Measurements from ENCODE around the gene ANTXR2. TPM values are rescaled to one million over a fixed set of nuclear protein-coding genes. Genes with fewer than 3 reads are reported as not detected.

Gene ANTXR2
- polyA plus RNA-seq, 1 experiment, result 105 TPM

DNA sequence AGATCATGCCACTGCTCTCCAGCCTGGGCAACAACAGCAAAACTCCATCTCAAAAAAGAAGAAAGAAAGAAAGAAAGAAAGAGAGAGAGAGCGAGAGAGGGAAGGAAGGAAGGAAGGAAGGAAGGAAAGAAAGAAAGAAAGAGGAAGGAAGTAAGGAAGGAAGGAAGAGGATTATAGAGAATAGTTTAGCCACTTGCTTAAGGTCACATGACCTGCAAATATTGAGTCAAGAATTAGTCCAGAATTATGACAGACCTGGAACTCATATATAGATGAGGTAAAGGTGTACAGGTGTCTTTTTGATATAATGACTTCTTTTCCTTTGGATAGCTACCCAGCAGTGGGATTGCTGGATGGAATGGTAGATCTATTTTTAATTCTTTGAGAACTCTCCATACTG is 25.6 kb upstream of the ANTXR2 start:
- CTCF ChIA-PET, result interaction anchor here (1.1 kb wide), 1 partner anchor 26 kb away, joined by 3 read pairs; no protein-coding TSS in a partner anchor
- TF ChIP-seq CTCF (IDR thresholded peaks at IDR 0.05; ENCODE audit: low read depth, low read length), result no peak
- no peak for DNase-seq (ENCODE audit: low read depth, low spot score)
- no peaks in the 10 kb centered on the region for H3K9me3 ChIP-seq (ENCODE audit: control insufficient read depth, insufficient read depth, low read length)
- POLR2A ChIA-PET, result no interaction called here
- no peak overlapping the region for H3K4me3 ChIP-seq (ENCODE audit: low read depth, low read length)
- H3K27me3 ChIP-seq (ENCODE audit: control insufficient read depth, insufficient read depth, low read length), result no peaks in the 10 kb centered on the region
- H3K27ac ChIP-seq (ENCODE audit: low read depth, low read length), result no peak overlapping the region

DNA sequence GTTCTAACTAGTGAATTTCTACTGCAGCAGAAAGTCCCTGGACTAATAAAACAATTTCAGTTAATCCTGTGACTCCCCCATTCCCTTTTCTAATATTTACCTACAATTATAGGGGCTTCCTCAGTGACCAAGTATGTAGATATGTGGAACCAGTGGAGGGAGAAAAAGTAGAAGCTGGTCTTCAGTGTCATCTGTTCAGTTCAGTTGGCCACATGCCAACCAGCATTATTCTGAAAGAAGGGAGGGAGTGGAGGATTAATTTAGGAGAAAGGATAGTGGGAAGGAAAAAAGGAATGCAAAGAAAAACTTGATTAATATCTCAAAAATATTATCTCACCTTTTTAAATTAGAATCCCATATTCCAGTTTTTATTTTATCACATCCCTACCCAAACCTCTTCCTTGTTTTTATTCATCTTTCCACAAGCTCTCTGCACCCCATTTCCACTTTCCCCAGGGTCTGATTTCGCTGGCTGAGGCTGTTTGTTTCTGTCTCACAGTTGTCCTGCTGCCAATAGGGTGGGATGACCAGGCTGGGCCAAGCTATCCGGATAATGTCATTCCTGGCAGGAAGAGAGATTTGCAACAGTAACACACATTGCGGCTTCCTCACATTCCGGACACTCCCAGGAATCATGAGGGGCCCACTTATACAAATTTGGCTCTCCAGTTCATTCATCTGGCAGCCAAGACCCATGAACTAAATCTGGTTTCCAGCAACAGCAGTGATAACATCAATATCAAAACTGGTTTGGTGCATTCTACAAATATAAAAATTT is 24.6 kb upstream of the ANTXR2 start:
- peak; percentile 24 for DNase-seq (ENCODE audit: low read depth, low spot score)
- ChIA-PET POLR2A (no interaction called here), CTCF (interaction anchor here (1.1 kb wide), 1 partner anchor 27 kb away, joined by 3 read pairs; no protein-coding TSS in a partner anchor)
- no peak for TF ChIP-seq CTCF (IDR thresholded peaks at IDR 0.05; ENCODE audit: low read depth, low read length)
- Histone ChIP-seq H3K9me3 (ENCODE audit: control insufficient read depth, insufficient read depth, low read length) (no peaks in the 10 kb centered on the region), H3K4me3 (ENCODE audit: low read depth, low read length) (no peak overlapping the region), H3K27me3 (ENCODE audit: control insufficient read depth, insufficient read depth, low read length) (no peaks in the 10 kb centered on the region), H3K27ac (ENCODE audit: low read depth, low read length) (no peak overlapping the region)

- Histone ChIP-seq H3K4me3 (ENCODE audit: low read depth, low read length) (no peak overlapping the region), H3K27me3 (ENCODE audit: control insufficient read depth, insufficient read depth, low read length) (no peaks in the 10 kb centered on the region), H3K9me3 (ENCODE audit: control insufficient read depth, insufficient read depth, low read length) (no peaks in the 10 kb centered on the region), H3K27ac (ENCODE audit: low read depth, low read length) (no peak overlapping the region)
- no peak for DNase-seq (ENCODE audit: low read depth, low spot score)
- TF ChIP-seq CTCF (IDR thresholded peaks at IDR 0.05; ENCODE audit: low read depth, low read length), result no peak
- POLR2A ChIA-PET, result no interaction called here
- CTCF ChIA-PET, result interaction anchor here (1.0 to 1.2 kb wide), 2 partner anchors 29 to 89 kb away, joined by 3 read pairs; no protein-coding TSS in a partner anchor
Observed at GRCh38 chr4:80096175-80096850, 23.3 kb upstream of the ANTXR2 start.

- H3K27me3 ChIP-seq (ENCODE audit: control insufficient read depth, insufficient read depth, low read length), result no peaks in the 10 kb centered on the region
- POLR2A ChIA-PET, result no interaction called here
- H3K27ac ChIP-seq (ENCODE audit: low read depth, low read length), result no peak overlapping the region
- CTCF ChIA-PET, result no interaction called here
- TF ChIP-seq CTCF (IDR thresholded peaks at IDR 0.05; ENCODE audit: low read depth, low read length), result no peak
- H3K9me3 ChIP-seq (ENCODE audit: control insufficient read depth, insufficient read depth, low read length), result no peaks in the 10 kb centered on the region
- no peak overlapping the region for H3K4me3 ChIP-seq (ENCODE audit: low read depth, low read length)
- no peak for DNase-seq (ENCODE audit: low read depth, low spot score)
Observed at GRCh38 chr4:80094191-80094590, 21.2 kb upstream of the ANTXR2 start.

GRCh38 chr4:80093563-80093962 is 20.5 kb upstream of the ANTXR2 start:
- ChIA-PET CTCF (no interaction called here), POLR2A (no interaction called here)
- Histone ChIP-seq H3K9me3 (ENCODE audit: control insufficient read depth, insufficient read depth, low read length) (no peaks in the 10 kb centered on the region), H3K27ac (ENCODE audit: low read depth, low read length) (no peak overlapping the region), H3K27me3 (ENCODE audit: control insufficient read depth, insufficient read depth, low read length) (no peaks in the 10 kb centered on the region), H3K4me3 (ENCODE audit: low read depth, low read length) (no peak overlapping the region)
- TF ChIP-seq CTCF (IDR thresholded peaks at IDR 0.05; ENCODE audit: low read depth, low read length), result no peak
- no peak for DNase-seq (ENCODE audit: low read depth, low spot score)
